Chondrocyte (in vitro differentiated cells): ENCODE data around the gene WDR72. TPM values are rescaled to one million over a fixed set of nuclear protein-coding genes. Genes with fewer than 3 reads are reported as not detected.

Experiments used
- DNase-seq: peaks from one replicate; pipeline ENCODE4 v3.0.0; 2021; ENCODE audit warnings: mixed read lengths, low spot score
- H3K27ac Mint-ChIP-seq: one replicate; pipeline ENCODE4 v1.8.0; 2021; ENCODE audit warnings: mild to moderate bottlenecking, moderate library complexity, mixed read lengths; ENCODE audit not compliant: unreplicated experiment
- H3K27me3 Mint-ChIP-seq: 2 replicates; pipeline ENCODE4 v1.8.0; 2021; ENCODE audit warnings: low read depth, mixed read lengths
- H3K36me3 Mint-ChIP-seq: 2 replicates; pipeline ENCODE4 v1.8.0; 2021; ENCODE audit warnings: low read depth, mixed read lengths
- H3K4me1 Mint-ChIP-seq: 2 replicates; pipeline ENCODE4 v1.8.0; 2021; ENCODE audit warnings: low read depth, mild to moderate bottlenecking, mixed read lengths
- H3K4me3 Mint-ChIP-seq: one replicate; pipeline ENCODE4 v1.8.0; 2021; ENCODE audit warnings: mild to moderate bottlenecking, moderate library complexity, mixed read lengths; ENCODE audit not compliant: unreplicated experiment
- H3K9me3 Mint-ChIP-seq: 2 replicates; pipeline ENCODE4 v1.8.0; 2021; ENCODE audit warnings: low read depth, mixed read lengths
- CTCF ChIP-seq: fragments of 200-600 bp; sonication (generic); IDR thresholded peaks from 2 replicates; pipeline ENCODE4 v1.5.0; 2021; ENCODE audit warnings: antibody characterized with exemption, mild to moderate bottlenecking, moderate library complexity
- total RNA-seq: library from RNA; stranded (reverse); gene quantifications from 3 replicates; pipeline ENCODE4 v1.2.1, GENCODE V29; 2021

The WDR72 gene
- total RNA-seq, 1 donor from 2014 or later = not detected

GRCh38 chr15:53511175-53511574 is 248.3 kb downstream of the WDR72 start:
- peaks cover 10% of the 10 kb centered on the region for H3K27me3 Mint-ChIP-seq
- H3K36me3 Mint-ChIP-seq = no peaks in the 10 kb centered on the region
- no peak for DNase-seq
- no peak for TF ChIP-seq CTCF
- no peak overlapping the region for H3K4me3 Mint-ChIP-seq
- H3K4me1 Mint-ChIP-seq = no peaks in the 10 kb centered on the region
- H3K9me3 Mint-ChIP-seq = peaks cover 2% of the 10 kb centered on the region
- H3K27ac Mint-ChIP-seq = no peak overlapping the region

DNA sequence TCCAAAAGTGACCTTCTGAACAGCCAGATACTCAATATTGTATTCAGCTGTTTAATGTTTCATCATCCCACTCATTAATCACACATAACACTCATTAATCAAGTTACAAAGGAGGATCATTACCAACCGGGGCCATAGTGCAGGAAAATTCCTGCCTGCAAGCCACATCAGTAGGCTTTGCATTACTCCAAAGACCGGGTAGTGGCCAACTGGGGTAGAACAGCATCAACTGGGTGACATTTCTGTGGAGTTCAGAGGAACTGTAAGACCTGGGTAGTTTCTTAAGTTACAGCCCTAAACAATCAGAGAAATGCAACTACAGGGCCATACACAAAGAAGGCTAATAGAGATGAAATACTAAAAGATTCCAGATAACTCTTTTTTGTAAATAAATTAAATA is 253.1 kb downstream of the WDR72 start:
- Mint-ChIP-seq H3K4me3 (no peak overlapping the region), H3K27me3 (peaks cover 7% of the 10 kb centered on the region), H3K27ac (no peak overlapping the region), H3K36me3 (no peaks in the 10 kb centered on the region), H3K4me1 (no peaks in the 10 kb centered on the region), H3K9me3 (peaks cover 2% of the 10 kb centered on the region)
- no peak for DNase-seq
- no peak for TF ChIP-seq CTCF

GRCh38 chr15:53498996-53499395 is 260.5 kb downstream of the WDR72 start:
- Mint-ChIP-seq H3K27ac (no peak overlapping the region), H3K36me3 (no peaks in the 10 kb centered on the region), H3K4me1 (no peaks in the 10 kb centered on the region), H3K4me3 (no peak overlapping the region), H3K9me3 (no peaks in the 10 kb centered on the region), H3K27me3 (peaks cover 8% of the 10 kb centered on the region)
- no peak for DNase-seq
- no peak for TF ChIP-seq CTCF

DNA sequence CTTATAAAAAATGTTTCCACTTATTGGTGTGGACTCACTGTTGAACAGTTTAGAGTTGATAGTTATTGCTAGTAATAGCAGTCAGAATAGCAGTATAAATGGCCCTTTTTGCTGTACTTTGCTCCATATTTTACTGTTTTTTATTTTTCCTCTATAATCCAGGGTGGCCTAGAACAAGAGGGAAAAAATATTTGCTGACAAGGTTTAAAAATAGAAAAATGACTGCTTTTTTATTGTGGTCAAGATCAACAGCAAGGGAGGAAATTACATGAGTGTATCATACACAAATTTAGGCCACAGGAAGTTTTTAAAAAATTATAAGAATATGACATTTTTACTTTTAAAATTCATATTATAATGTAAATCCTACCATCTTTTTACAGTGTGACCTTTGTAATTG is 269.1 kb downstream of the WDR72 start:
- H3K36me3 Mint-ChIP-seq = no peaks in the 10 kb centered on the region
- H3K27ac Mint-ChIP-seq = no peak overlapping the region
- no peak overlapping the region for H3K4me3 Mint-ChIP-seq
- H3K9me3 Mint-ChIP-seq = no peaks in the 10 kb centered on the region
- no peak for TF ChIP-seq CTCF
- H3K27me3 Mint-ChIP-seq = peaks cover 8% of the 10 kb centered on the region
- H3K4me1 Mint-ChIP-seq = no peaks in the 10 kb centered on the region
- no peak for DNase-seq

GRCh38 chr15:53482055-53482454 is 277.4 kb downstream of the WDR72 start:
- Mint-ChIP-seq H3K4me1 (no peaks in the 10 kb centered on the region), H3K4me3 (no peak overlapping the region), H3K27ac (no peak overlapping the region), H3K36me3 (no peaks in the 10 kb centered on the region), H3K9me3 (no peaks in the 10 kb centered on the region), H3K27me3 (peaks cover 6% of the 10 kb centered on the region)
- DNase-seq = no peak
- no peak for TF ChIP-seq CTCF
